Sciatic nerve (tissue), 2 donors: ENCODE data around the gene COMMD2. TPM values are rescaled to one million over a fixed set of nuclear protein-coding genes. Genes with fewer than 3 reads are reported as not detected.

ENCODE experiments used
- ATAC-seq: fragments of 200-7000 bp; cut with Tn5 transposase; one replicate; pipeline ENCODE4 v1.9.1; 2020; ENCODE audit warnings: mild to moderate bottlenecking, moderate library complexity
- DNase-seq: peaks from one replicate; pipeline ENCODE4 v3.0.0-alpha.2; 2020; ENCODE audit warnings: low spot score
- intact Hi-C: fragments of 100-400 bp; cut with DNase I; formaldehyde crosslinking; loops from one replicate; pipeline ENCODE4 v1.14.2; 2022
- total RNA-seq: library from RNA; stranded (reverse); fragmentation: NEBNext Ultra II Directional; extraction: Animal tissue kit (Norgen Biotek cat#: 25700); gene quantifications from one replicate; pipeline ENCODE4 v1.2.1, GENCODE V29; 2021
- donor health status: DM: no; HTN: no; CAD: no.
- donor health status: DM: no; HTN: no; CAD: no.

The COMMD2 gene
- 41.1 TPM for total RNA-seq

DNA sequence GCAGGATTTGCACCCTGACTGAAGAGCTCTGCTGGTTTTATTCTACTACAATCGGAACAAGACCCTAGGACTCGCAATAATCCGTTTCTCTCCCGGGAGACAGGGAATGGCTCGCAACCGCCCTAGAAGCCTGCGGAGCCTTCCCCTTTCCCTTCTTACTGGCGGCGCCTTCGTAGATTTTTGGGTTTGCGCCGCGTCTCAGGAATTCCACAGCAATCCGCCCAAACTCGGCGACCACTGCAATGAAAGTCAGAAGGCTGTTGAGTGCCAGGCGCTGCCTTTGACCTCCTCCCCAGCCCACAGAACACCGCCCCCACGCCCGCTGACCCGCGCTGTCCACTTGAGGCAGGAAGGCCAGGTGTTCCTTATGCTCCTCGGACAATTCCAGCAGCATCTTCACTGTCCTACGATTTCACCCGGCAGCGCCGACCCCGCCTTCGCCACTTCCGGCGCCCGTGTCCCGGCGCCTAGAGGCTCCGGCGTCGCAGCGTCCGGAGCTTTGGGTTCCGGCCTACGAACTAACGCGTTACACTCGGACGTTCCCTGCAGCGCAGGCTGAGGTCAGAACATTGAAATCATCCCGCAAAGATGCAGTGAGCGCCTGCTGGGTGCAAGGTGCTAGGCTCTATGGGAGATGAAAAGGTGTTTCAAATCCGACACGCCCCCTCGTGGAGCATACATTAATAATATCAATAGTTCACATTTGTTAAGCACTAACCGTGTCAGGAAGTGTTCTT, at the start of gene COMMD2:
COMMD2 (minus strand) TSS at position 439 of the 737 bp plus-strand sequence; CDS start at position 394, 45 bp downstream.
- DNase-seq (peak; percentile 80), ATAC-seq (peak; percentile 98)
- intact Hi-C loops, result no loop called here

DNA sequence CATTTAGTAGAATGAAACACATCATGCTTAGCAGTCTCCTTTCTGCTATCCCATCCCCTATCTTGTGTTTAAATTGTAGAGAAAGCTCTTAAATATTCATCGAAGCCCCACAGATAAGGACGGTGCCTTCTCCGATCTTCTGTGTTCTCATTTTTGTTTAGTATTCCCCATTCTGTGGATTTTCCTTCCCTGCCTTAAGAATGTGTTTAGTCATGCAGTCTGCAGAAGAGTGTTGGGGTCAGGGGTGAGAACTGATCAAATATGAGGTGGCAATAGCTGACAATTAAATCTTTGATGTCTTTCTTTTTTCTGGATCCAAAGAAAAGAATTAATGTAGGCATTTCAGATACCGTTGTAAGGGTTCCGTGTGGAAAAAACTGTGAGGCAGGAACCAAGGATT, 49.4 kb upstream of the COMMD2 start:
- intact Hi-C loops, result no loop called here
- ATAC-seq, result no peak

DNA sequence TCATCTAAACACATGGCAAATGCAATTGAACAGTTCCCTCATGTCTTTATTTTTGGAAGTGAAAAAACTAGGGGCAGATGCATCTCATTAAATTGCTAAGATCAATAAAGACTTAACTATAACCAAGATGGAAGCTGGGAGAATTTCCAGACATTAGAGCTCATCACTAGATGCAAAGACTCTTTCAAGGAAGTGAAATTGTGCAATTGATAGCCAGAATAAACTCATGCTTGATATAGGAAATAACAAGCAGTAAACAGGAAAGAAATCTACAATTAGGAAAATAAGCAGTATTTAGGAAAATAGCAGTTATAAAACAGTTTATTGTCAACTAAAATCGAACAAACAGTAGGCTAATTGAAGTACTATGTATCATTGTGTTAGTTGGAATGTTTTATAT, 48.9 kb upstream of the COMMD2 start:
- DNase-seq, result no peak
- intact Hi-C loops, result no loop called here
- no peak for ATAC-seq

More for the DNA sequence above, 49.4 kb upstream of the COMMD2 start:
- no peak for DNase-seq

DNA sequence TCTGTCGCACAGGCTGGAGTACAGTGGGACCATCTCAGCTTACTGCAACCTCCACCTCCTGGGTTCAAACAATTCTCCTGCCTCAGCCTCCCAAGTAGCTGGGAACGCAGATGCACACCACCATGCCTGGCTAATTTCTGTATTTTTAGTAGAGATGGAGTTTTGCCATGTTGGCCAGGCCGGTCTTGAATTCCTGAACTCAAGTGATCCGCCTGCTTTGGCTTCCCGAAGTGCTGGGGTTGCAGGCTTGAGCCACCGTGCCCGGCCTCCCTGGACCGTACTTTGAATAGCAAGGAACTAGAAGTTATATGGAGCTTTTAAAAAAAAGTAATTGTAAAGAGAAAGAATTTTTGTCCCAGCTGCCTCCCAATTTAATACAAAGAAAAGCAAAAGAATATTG, 48.4 kb upstream of the COMMD2 start:
- ATAC-seq (no peak), DNase-seq (no peak)
- intact Hi-C loops, result no loop called here

DNA sequence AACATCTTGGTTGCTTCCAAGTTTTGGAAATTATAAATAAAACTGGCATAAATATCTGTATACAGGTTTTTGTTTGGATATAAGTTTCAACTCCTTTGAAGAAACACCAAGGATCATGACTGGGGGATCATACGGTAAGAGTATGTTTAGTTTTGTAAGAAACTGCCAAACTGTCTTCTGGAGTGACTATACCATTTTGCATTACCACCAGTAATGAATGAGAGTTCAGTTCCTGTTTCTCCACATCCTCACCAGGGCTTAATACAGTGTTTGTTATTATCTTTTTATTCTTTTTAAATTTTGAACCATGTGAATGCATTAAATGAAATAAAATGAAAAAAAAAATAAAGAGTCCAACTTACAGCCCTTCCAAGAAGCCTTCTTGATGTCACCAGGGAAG, 43.7 kb upstream of the COMMD2 start:
- intact Hi-C loops, result no loop called here
- DNase-seq, result no peak
- ATAC-seq, result no peak

DNA sequence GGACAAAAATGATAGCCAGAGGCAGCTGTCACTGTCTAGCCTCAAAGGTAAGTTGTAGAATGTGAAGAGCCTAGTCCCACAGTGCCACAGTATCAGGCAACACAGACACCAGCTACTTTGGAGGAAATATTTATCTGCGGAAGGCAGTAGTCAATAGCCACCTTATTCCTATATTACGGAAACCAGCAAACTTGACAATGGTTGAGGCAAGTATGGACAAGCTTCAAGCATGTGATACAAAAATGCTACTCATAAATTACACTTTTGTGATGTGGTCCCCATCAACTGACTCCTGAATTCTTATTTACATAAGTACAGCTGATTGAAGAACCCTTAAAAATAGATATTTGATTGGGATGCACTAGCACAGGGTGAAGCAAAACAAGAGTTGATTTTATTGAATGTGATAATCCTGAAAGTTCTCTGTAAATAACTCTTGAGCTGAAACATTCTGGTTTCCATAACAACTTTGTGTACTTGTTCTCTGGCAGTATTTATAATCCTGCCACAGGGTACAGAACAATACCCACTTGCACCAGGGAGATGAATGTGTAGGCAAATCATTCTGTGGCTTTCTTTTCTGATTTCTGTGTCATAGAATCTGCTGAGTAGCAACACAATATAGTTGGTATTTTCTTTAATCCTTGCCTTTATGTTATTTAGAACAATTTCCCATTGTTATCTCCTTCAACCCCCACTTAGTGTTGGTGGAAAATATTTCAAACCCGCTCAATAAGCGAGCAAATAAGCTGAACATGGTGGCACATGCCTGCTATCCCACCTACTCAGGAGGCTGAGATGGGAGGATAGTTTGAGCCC, 40.4 kb upstream of the COMMD2 start, which contains the start of gene ANKUB1:
ANKUB1 (minus strand) TSS at position 103 of the 819 bp plus-strand sequence. CDS start 188 bp downstream, outside the sequence.
- intact Hi-C loops, result no loop called here
- peak; percentile 38 for ATAC-seq
- no peak for DNase-seq

DNA sequence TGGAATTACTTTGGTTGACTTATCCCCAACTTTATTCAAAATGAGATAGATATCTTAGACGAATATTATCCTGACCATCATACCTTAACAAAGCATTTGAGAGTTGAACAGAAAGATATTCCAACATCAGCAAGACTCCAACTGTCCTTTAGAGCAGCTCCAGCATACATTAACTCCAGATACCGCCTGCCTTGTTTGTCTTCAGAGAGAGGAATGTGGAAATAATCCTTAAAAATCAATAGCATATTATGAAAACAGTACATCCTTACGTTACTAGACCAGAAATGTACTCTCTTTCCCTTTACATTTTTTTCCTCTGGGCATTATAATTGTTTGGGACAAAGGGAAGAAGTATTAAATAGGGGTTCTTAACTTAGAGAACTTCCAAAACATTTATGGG, 38.4 kb upstream of the COMMD2 start:
- intact Hi-C loops, result no loop called here

DNA sequence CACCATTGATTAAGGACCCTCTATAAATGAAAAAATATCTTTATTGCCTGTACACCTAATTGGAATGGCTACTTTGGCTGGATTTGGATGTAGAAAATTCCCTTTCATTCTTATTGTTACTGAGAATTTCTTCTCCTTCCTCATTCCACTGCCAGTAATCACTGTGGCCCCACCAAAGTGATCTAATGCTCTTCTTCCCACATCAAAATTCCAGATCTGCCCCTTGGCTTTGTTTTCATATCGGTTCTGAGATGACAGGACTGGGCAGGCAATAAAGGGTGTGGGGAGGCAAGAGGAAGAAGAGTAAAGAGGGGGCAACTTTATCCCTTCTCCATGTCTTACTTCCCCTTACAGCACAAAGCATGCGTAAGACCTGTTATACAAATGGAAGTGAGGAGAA, 38.0 kb upstream of the COMMD2 start:
- ATAC-seq (no peak), DNase-seq (no peak)
- intact Hi-C loops, result no loop called here

More for the DNA sequence above, 38.4 kb upstream of the COMMD2 start:
- DNase-seq (no peak), ATAC-seq (no peak)

DNA sequence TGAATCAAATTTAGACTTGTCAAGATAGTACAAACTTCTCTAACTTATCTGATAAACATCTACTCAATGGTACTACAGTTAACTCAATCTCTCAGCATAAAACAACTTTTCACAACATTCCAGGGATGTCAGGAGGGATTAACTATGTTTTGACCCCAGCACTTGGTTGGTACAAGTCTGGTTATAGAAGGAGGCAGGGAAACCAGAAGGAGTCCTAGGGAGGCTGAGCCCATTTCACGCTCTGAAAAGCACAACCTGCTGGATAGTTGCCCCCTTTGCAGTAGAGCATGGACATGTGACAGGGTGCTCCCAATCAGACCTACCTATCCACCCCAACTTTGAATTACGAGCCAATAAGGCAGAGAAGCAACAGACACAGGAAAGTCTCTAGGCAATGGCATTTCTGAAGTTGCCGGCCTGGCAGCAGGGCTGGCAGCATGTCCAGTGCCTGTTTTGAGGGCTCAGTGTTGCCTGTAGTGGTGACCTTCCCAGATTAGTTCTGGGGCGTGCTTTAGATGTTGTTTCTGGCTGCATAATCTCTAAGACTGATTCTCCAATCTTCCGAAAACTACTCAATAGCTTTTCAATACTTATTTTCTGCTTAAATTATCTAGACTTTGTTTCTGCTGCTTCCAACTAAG, 31.9 kb upstream of the COMMD2 start:
- intact Hi-C loops, result no loop called here
- ATAC-seq, result peak; percentile 48
- DNase-seq, result no peak

DNA sequence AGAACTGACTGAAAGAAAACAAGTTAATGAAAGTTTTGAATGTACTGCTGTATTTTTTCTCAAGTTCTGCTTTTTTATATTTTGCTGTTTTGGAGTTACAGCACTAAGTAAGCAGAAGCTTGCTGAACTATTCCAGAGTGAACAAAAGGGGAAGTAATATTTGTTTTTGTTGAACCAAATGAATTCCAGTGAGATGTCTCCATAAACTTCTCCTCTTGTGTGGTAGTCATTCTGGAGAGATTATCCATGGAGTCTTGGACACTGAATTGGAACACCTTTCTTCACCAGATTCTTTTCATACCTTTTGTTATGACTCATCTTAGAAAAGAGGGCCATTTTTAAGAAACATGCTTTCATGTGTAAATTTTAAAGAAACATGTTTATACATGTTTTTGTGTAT, 31.3 kb upstream of the COMMD2 start:
- DNase-seq (no peak), ATAC-seq (peak; percentile 83)
- intact Hi-C loops, result no loop called here

DNA sequence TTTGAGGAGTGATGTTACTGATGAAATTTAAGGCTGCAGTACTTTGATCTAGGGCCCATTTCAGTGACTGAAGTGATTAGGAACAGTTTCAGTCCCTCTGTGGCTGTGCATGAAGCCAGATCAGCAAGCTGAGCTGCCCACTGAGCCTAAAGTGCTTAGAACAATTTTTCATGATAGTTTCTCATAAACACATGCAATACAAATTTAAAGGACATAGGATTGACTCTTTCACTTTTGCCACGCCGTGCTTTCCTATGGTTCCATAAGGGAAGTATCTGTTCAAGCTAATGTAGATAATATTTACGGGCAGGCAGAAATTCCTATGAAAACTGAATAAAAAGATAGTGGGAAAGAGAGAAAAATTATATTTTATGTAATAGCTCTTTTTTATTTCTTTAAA, 29.5 kb upstream of the COMMD2 start:
- ATAC-seq (no peak), DNase-seq (no peak)
- intact Hi-C loops, result no loop called here

DNA sequence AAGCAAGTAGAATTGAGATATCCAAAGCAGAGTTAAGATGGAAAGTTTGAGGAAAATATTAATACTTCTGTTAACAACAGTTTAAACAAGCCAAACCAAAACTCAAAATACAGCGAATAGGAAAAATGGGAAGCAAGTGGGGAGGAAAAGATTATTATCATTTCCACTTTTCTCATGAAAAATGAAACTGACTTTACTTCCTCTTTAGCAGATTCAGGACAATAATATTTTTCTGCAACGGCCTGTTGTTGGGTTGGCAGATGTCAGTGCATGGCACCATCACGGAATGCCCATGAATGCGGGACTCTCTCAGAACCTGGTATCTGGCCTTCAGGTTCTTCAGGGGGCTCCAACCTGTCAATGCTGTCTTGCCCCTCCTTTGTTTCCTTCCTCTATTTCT, 28.9 kb upstream of the COMMD2 start:
- peak; percentile 55 for ATAC-seq
- DNase-seq, result no peak
- intact Hi-C loops, result no loop called here

DNA sequence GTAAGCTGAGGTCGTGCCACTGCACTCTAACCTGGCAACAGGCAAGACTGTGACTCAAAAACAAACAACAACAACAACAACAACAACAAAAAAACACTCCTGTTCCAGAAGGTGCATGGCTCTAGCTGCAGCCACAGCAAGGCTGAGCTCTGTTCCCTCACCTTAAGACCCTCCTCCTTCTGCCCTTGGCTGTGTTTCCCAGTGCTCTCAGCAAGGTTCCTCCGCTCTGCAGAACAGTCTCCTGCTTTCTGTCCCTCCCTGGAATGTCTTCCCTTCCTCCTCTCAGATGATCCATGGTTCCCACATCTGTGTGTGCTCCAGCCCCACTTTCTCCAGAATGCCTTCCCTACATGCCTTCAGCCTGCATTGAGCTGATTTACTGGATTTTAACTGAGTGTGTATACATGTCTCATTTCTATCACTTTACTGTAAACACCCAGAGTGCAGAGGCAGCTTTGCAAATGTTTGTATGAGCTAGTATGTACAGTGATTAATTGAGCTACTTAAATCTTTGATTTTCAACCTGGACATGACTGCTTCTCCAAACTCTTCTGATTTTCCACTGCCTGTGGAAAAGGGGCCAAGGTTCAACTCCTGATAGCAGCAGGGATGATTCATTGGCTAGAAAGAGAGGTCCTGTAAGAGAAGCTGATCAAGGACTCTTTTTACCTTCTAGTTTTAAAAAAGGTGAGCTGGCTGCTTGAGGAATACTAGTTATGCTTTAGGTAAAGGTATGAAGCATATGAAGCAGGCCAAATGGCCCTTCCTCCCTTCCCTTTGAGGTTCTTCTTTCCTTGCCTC, 25.3 kb upstream of the COMMD2 start:
- intact Hi-C loops, result no loop called here
- no peak for DNase-seq
- ATAC-seq, result no peak

DNA sequence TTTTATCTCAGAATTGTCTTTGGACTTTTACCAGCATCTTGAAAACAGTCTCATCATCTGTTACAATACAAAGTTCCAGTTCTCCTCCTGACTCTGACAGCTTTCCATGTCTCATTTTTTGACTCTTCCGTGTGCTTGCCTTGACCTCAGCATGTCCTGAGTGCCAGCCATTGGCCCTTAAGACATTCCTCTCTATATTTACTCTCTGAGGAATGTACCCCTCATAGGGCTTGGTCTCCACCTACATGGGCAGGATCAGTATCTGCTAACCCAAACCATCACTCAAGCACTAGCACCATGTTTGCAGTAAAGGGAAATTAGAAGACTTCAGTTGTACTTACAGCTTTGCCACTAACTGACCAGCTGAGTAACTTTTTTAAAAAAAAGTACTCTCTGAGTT, 23.9 kb upstream of the COMMD2 start:
- intact Hi-C loops, result no loop called here
- ATAC-seq (no peak), DNase-seq (no peak)

DNA sequence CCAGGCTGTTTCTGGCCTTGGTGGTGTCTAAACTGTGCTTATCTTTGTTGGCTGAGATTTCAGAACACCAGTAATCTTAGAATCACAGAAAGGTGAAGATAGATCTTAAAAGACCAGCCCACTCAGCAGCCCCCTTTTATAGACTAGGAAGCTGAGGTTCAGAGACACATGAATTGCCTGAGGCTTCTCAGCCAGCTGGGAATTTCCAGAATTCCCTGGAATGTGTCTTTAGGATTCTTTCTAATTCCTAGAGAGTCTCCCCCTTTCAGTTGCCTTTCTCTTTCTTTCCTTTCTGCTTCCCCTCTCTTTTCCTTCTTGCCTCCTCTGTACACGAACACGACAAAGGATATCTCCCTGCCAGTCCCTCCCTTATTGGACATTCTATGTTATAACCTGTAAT, 20.6 kb upstream of the COMMD2 start:
- DNase-seq, result no peak
- intact Hi-C loops, result no loop called here
- ATAC-seq, result no peak

DNA sequence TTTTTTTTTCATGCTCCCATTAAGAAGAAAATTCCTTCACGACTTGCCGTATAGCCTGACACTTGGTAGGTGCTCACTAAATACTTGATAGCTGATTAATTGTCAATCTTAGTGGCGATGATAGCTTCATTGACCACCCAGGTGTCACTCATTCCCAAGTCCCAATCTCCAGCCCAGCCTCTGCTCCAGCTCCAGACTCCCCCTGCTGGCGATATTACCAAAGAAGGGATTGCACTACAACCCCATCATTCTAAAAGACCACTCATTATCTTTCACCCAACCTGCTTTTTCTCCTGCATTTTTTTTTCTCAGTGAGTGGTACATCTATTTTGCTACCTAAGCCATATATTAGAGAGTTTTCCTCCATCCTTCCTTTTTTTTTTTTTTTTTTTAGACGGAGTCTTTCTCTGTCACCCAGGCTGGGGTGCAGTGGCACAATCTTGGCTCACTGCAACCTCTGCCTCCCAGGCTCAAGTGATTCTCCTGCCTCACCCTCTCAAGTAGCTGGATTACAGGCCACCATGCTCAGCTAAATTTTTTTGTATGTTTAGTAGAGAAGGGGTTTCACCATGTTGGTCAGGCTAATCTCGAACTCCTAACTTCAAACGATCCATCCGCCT, 19.5 kb upstream of the COMMD2 start:
- intact Hi-C loops, result no loop called here
- ATAC-seq, result peak; percentile 77
- peak; percentile 62 for DNase-seq

DNA sequence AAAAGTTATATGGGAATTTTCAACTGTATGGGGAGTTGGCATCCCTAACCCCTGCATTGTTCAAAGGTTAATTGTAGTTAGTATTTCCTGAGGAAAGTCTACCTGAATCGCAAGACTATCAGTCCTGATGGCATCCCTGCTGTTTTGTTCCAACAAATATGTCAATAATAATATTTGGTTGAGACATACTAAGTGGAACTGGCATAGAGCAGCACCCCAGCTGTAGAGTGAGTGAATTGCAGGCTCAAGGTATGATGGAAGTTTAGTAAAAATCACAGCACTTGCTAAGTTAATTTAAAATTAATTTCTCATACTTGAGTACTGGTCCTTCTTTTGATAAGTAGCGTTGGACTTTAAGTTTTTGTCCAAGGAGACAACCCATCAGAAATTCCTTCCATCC, 18.0 kb upstream of the COMMD2 start:
- DNase-seq, result no peak
- intact Hi-C loops, result no loop called here
- no peak for ATAC-seq

DNA sequence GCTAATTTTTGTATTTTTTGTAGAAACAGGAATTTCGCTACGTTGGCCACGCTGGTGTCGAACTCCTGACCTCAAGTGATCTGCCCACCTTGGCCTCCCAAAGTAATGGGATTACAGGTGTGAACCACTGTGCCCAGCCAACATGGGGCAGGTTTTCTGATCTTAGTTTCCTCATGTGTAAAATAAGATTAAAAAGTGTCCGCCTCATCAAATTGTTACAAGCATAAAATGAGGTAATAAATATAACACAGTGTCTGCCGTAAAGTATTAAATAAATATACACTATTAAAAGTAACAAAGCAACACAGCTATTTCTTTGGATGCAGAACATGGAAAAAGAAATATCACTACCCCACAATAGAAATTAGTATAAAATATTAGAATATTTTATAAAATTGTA, 16.4 kb upstream of the COMMD2 start:
- ATAC-seq (no peak), DNase-seq (no peak)
- intact Hi-C loops, result no loop called here

DNA sequence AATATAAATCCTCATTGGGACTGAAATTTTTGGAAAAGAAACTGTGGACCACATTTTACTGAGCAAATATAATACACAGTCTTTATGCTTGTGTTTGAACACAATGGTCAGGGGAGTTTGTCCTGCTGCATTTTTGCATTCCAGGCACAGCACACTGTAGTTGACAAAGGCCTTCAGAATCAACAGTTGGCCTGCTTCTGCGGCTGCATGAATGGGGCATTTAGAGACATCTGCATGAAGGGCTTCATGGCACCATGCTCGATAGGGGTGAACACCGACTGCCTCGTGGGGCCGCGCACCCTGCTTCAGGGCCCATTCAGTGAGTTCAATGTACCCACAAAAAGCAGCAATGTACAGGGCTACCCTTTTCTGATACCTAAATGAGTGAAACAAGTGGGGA, 15.4 kb upstream of the COMMD2 start:
- peak; percentile 26 for ATAC-seq
- DNase-seq, result no peak
- intact Hi-C loops, result no loop called here
